ENCODE results near the gene ZCCHC14.
"Not testable (repeated sequence)": the region's sequence is repeated elsewhere in the genome, so short reads cannot be mapped to it uniquely, and the experiment has no call there.

ZCCHC14 gene

DNA sequence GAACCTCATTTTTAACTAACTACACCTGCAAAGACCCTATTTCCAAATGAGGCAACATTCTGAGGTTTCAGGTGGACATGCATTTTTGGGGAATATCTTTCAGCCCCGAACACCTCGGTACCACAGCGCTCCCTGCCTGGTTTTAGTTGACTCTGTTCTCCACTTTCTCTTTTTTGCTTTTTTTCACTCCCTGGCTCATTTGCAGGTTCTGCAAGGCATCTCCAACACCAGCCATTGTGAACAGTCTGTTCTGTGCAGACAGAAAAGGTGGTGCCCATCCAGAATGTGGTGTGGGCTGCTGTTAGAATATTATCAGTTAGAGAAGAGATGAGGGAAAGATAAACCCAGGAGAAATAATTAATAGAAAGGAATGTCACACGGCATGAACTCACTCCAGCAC, 32.5 kb upstream of the ZCCHC14 start:
- no peak for DNase-seq
- no peaks in the 10 kb centered on the region for H3K4me1 ChIP-seq (ENCODE audit: control insufficient read depth, insufficient read depth, low read length, poor library complexity, severe bottlenecking)
- H3K27me3 ChIP-seq (replicated peaks; ENCODE audit: control insufficient read depth, insufficient read depth, low read length, poor library complexity, severe bottlenecking): no peaks in the 10 kb centered on the region
- no peaks in the 10 kb centered on the region for H3K9me3 ChIP-seq (ENCODE audit: control insufficient read depth, low read length)
- no peak overlapping the region for H3K4me3 ChIP-seq (ENCODE audit: insufficient read depth, low read depth, low read length, poor library complexity, severe bottlenecking)
- H3K27ac ChIP-seq (ENCODE audit: insufficient read depth, low read length, poor library complexity, severe bottlenecking): no peak overlapping the region
- H3K36me3 ChIP-seq (ENCODE audit: control insufficient read depth, insufficient read depth, low read length): no peaks in the 10 kb centered on the region

DNA sequence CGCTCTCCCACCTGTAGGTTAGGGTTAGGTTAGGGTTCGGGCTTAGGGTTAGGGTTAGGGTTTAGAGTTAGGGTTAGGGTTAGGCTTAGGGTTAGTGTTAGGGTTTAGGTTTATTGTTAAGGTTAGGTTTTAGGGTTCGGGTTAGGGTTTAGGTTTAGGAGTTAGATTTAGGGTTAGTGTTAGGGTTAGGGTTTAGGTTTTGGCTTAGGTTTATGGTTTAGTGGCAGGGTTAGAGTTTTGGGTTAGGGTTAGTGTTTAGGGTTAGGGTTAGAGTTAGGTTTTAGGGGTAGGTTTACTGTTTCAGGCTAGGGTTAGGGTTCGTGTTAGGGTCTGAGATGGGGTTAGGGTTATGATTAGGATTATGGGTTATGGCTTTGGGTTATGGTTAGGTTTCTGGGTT, 31.6 kb upstream of the ZCCHC14 start:
- Histone ChIP-seq H3K27me3 (replicated peaks; ENCODE audit: control insufficient read depth, insufficient read depth, low read length, poor library complexity, severe bottlenecking) (no peaks in the 10 kb centered on the region), H3K4me3 (ENCODE audit: insufficient read depth, low read depth, low read length, poor library complexity, severe bottlenecking) (no peak overlapping the region), H3K36me3 (ENCODE audit: control insufficient read depth, insufficient read depth, low read length) (no peaks in the 10 kb centered on the region), H3K27ac (ENCODE audit: insufficient read depth, low read length, poor library complexity, severe bottlenecking) (no peak overlapping the region), H3K9me3 (ENCODE audit: control insufficient read depth, low read length) (no peaks in the 10 kb centered on the region), H3K4me1 (ENCODE audit: control insufficient read depth, insufficient read depth, low read length, poor library complexity, severe bottlenecking) (no peaks in the 10 kb centered on the region)
- no peak for DNase-seq

DNA sequence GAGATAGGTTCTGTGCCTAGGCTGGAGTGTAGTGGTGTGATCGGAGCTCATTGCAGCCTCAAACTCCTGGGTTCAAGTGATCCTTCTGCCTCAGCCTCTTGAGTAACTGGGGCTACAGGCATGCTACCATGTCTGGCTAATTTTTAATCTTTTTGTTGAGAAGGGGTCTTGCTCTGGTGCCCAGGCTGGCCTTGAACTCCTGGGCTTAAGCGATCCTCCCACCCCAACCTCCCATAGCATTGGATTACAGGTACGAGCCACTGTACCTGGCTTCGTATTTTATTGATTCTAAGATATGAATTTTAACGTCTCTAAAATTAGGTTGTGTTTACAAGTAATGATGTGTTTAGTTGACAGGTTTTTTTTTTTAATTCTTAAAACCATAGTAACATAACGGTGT, 30.8 kb upstream of the ZCCHC14 start:
- H3K27me3 ChIP-seq (replicated peaks; ENCODE audit: control insufficient read depth, insufficient read depth, low read length, poor library complexity, severe bottlenecking); H3K4me1 ChIP-seq (ENCODE audit: control insufficient read depth, insufficient read depth, low read length, poor library complexity, severe bottlenecking); H3K27ac ChIP-seq (ENCODE audit: insufficient read depth, low read length, poor library complexity, severe bottlenecking); H3K36me3 ChIP-seq (ENCODE audit: control insufficient read depth, insufficient read depth, low read length); H3K9me3 ChIP-seq (ENCODE audit: control insufficient read depth, low read length); H3K4me3 ChIP-seq (ENCODE audit: insufficient read depth, low read depth, low read length, poor library complexity, severe bottlenecking); DNase-seq: not testable (repeated sequence)

DNA sequence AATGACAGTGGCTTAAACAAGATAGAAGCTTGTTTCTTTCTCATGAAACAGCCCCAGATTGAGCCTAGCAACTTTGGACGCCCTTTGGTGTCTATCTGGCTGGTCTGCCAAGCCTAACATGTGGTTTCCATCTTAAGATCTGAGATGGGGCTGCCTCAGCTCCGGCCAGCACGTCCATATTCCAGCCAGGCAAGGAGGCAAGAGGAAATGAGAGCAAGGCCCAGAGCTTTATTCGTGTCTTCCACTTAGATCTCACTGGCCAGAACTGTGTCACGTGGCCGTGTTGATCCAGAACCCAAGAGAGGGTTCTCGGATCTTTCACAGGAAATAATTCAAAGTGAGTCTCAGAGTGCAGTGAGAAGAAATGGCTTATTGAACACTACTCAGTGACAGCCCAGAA, 28.9 kb upstream of the ZCCHC14 start:
- not testable (repeated sequence) for H3K27ac ChIP-seq (ENCODE audit: insufficient read depth, low read length, poor library complexity, severe bottlenecking); H3K4me3 ChIP-seq (ENCODE audit: insufficient read depth, low read depth, low read length, poor library complexity, severe bottlenecking); H3K36me3 ChIP-seq (ENCODE audit: control insufficient read depth, insufficient read depth, low read length); H3K27me3 ChIP-seq (replicated peaks; ENCODE audit: control insufficient read depth, insufficient read depth, low read length, poor library complexity, severe bottlenecking); H3K4me1 ChIP-seq (ENCODE audit: control insufficient read depth, insufficient read depth, low read length, poor library complexity, severe bottlenecking); DNase-seq; H3K9me3 ChIP-seq (ENCODE audit: control insufficient read depth, low read length)

DNA sequence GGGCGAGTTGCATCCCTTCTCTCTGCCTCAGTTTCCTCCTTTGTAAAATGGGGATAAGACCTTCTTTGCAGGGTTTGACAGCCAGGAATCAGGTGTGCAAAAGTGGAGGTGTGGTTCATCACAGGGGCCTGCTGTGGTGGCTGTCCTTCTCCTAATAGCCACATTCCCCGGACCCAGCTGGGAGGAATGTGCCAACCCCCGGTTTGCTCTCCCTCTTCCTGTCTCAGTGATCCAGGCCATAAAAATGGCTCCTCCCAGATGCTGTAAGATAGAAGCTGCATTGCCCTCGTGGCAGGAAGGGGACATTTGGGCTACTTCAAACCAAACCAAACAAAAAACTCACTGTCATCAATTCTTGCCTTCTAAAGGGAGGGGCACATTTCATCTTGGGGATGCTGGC, 26.3 kb upstream of the ZCCHC14 start:
- H3K4me3 ChIP-seq (ENCODE audit: insufficient read depth, low read depth, low read length, poor library complexity, severe bottlenecking); H3K4me1 ChIP-seq (ENCODE audit: control insufficient read depth, insufficient read depth, low read length, poor library complexity, severe bottlenecking); H3K36me3 ChIP-seq (ENCODE audit: control insufficient read depth, insufficient read depth, low read length); DNase-seq; H3K27ac ChIP-seq (ENCODE audit: insufficient read depth, low read length, poor library complexity, severe bottlenecking); H3K9me3 ChIP-seq (ENCODE audit: control insufficient read depth, low read length); H3K27me3 ChIP-seq (replicated peaks; ENCODE audit: control insufficient read depth, insufficient read depth, low read length, poor library complexity, severe bottlenecking): not testable (repeated sequence)

DNA sequence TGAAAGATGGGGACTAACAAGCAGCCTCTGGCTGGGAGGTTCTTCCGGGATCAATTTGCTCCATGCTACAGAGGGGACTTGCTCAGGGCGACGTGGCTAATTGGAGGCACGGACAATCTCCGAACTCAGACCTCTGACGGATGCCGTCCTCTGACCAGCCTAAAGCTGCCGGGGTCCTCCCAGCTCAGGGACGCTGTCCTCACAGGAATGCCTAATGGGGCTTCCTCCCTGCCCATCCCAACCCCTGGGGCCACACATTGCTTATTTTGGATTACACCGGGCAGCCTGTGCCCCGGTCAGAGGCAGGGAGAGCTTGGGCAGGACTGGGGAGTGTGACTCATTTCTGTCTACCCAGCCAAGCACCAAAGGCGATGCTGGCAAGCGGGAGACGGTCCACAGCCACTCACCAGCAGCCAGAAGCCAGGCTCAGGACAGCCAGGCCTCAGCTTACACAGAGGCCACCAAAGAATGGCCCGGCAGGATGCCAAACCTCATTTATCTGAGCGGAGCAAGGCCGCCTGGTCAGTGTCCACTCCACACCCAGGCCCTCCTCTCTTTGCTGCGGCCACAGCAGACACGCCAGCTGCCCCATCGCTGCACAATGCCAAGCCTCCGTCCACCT, 25.7 kb upstream of the ZCCHC14 start:
- H3K4me1 ChIP-seq (ENCODE audit: control insufficient read depth, insufficient read depth, low read length, poor library complexity, severe bottlenecking); H3K9me3 ChIP-seq (ENCODE audit: control insufficient read depth, low read length); DNase-seq; H3K27me3 ChIP-seq (replicated peaks; ENCODE audit: control insufficient read depth, insufficient read depth, low read length, poor library complexity, severe bottlenecking); H3K27ac ChIP-seq (ENCODE audit: insufficient read depth, low read length, poor library complexity, severe bottlenecking); H3K4me3 ChIP-seq (ENCODE audit: insufficient read depth, low read depth, low read length, poor library complexity, severe bottlenecking); H3K36me3 ChIP-seq (ENCODE audit: control insufficient read depth, insufficient read depth, low read length): not testable (repeated sequence)

DNA sequence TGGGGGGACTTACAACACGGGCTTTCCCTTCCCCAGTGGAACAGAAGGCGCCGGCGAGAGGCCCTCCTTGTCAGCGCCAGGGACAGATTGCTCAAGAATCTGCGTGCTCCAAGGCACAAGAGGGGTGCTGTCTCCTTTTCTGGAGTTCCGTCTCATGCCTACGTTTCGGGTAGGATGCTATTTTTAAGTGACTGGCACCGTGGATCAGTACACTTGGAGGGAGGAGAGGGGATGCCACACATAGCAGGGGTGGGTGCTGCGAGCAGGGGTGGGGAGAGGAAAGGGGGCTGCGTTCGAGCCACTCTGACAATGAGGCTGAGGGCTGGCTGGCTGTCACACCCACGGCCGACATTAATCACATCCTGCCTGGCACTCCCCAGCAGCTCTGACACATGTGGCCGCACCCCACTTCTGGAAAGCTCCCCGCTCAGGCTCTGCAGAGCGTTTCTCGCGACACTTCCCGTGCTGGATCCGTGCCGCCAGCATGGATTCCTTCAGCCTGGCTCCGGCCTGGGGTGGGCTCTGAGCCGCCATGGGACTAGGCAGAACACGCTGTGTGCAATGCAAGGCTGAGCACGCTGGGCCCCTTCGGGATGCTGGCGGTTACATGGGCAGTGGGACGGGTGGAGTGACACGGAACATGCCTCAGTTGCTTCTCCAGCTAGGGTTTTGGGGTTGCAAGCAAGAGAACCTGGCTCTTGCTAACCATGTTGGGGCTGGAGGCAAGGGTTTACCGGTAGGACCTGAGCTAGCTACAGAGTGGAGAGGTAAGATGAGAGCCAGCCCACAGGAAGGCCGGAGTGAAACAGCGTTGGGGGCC, 25.0 kb upstream of the ZCCHC14 start:
- H3K27ac ChIP-seq (ENCODE audit: insufficient read depth, low read length, poor library complexity, severe bottlenecking); H3K4me1 ChIP-seq (ENCODE audit: control insufficient read depth, insufficient read depth, low read length, poor library complexity, severe bottlenecking); H3K9me3 ChIP-seq (ENCODE audit: control insufficient read depth, low read length); H3K4me3 ChIP-seq (ENCODE audit: insufficient read depth, low read depth, low read length, poor library complexity, severe bottlenecking); H3K27me3 ChIP-seq (replicated peaks; ENCODE audit: control insufficient read depth, insufficient read depth, low read length, poor library complexity, severe bottlenecking); DNase-seq; H3K36me3 ChIP-seq (ENCODE audit: control insufficient read depth, insufficient read depth, low read length): not testable (repeated sequence)

DNA sequence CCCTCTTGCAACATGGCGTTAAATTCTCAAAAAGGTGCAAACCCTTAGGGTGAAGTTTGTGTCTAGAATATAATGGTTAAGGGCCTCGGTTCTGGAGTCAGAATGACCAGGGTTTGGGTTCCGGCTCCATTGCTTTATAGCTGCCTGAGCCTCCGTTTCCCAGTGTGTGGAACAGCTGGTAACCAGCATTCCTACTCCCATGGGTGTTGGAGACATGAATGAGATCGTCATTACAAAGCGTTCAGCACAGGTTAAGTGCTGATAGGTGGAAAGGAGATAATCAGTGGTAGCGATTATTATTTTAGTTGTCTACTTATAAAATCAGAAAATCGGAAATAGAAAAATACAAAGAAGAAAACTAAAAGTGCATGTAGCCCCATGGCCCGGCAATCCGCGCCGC, 23.5 kb upstream of the ZCCHC14 start:
- no peak overlapping the region for H3K27ac ChIP-seq (ENCODE audit: insufficient read depth, low read length, poor library complexity, severe bottlenecking)
- no peaks in the 10 kb centered on the region for H3K36me3 ChIP-seq (ENCODE audit: control insufficient read depth, insufficient read depth, low read length)
- no peaks in the 10 kb centered on the region for H3K4me1 ChIP-seq (ENCODE audit: control insufficient read depth, insufficient read depth, low read length, poor library complexity, severe bottlenecking)
- H3K9me3 ChIP-seq (ENCODE audit: control insufficient read depth, low read length): no peaks in the 10 kb centered on the region
- no peaks in the 10 kb centered on the region for H3K27me3 ChIP-seq (replicated peaks; ENCODE audit: control insufficient read depth, insufficient read depth, low read length, poor library complexity, severe bottlenecking)
- no peak for DNase-seq
- no peak overlapping the region for H3K4me3 ChIP-seq (ENCODE audit: insufficient read depth, low read depth, low read length, poor library complexity, severe bottlenecking)

DNA sequence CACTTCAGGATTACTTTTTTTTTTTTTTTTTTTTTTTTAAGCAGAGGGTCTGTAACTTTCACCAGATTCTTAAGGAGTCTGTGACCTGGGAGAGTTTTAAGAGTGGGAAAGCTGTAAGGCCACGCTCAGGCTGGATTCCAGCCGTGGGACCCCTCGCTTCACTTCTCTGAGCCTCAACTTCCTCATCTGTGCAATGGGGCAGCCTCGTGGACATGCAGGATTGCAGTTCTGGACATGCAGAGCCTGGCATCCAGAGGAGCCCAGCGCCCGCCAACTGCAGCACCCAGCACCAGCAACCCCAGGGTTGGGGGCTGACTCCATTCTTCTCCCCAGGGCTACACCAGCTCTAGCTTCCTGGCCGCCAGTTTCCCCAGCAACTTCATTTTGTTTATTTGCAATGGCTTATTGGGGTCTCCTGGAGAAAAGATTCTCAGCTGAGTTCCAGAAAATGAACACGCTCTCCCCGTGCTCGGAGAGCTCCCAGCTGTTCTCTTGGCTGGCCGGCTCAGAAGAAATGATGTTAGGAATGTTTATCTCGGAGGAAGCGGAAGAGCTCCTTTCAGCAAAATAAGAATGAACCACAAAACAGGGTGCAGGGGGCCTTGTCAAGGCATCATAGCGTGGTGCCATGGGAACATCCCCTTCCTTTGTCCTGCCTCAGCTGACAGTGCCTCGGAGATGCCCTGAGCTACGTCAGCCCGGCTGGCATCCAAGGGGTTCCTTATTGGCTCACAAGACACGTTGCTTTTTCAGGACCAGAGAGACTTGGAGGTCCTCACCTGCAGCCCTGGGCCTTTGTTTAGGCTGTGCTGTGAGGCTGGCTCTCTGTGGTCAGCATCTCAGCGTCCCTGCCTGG, 22.9 kb upstream of the ZCCHC14 start:
- Histone ChIP-seq H3K27me3 (replicated peaks; ENCODE audit: control insufficient read depth, insufficient read depth, low read length, poor library complexity, severe bottlenecking) (no peaks in the 10 kb centered on the region), H3K9me3 (ENCODE audit: control insufficient read depth, low read length) (no peaks in the 10 kb centered on the region), H3K4me1 (ENCODE audit: control insufficient read depth, insufficient read depth, low read length, poor library complexity, severe bottlenecking) (no peaks in the 10 kb centered on the region), H3K36me3 (ENCODE audit: control insufficient read depth, insufficient read depth, low read length) (no peaks in the 10 kb centered on the region), H3K4me3 (ENCODE audit: insufficient read depth, low read depth, low read length, poor library complexity, severe bottlenecking) (no peak overlapping the region), H3K27ac (ENCODE audit: insufficient read depth, low read length, poor library complexity, severe bottlenecking) (no peak overlapping the region)
- DNase-seq: no peak

DNA sequence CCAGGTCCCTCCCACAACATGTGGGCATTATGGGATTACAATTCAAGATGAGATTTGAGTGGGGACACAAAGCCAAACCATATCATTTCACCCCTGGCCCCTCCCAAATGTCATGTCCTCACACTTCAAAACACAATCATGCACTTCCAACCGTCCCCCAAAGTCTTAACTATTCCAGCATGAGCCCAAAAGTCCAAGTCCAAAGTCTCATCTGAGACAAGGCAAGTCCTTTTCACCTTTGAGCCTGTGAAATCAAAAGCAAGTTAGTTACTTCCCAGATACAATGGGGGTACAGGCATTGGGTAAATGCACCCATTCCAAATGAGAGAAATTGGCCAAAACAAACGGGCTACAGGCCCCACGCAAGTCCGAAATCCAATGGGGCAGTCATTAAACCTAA, 17.0 kb upstream of the ZCCHC14 start:
- not testable (repeated sequence) for H3K9me3 ChIP-seq (ENCODE audit: control insufficient read depth, low read length); H3K27ac ChIP-seq (ENCODE audit: insufficient read depth, low read length, poor library complexity, severe bottlenecking); H3K4me1 ChIP-seq (ENCODE audit: control insufficient read depth, insufficient read depth, low read length, poor library complexity, severe bottlenecking); H3K27me3 ChIP-seq (replicated peaks; ENCODE audit: control insufficient read depth, insufficient read depth, low read length, poor library complexity, severe bottlenecking); H3K36me3 ChIP-seq (ENCODE audit: control insufficient read depth, insufficient read depth, low read length); DNase-seq; H3K4me3 ChIP-seq (ENCODE audit: insufficient read depth, low read depth, low read length, poor library complexity, severe bottlenecking)
